ENCODE data around the gene STX12.
"Not testable (repeated sequence)": the region's sequence is repeated elsewhere in the genome, so short reads cannot be mapped to it uniquely, and the experiment has no call there.

Gene STX12

GRCh38 chr1:27849951-27850350 lies 76.9 kb downstream of the STX12 start:
- TF ChIP-seq, protein P1, sequence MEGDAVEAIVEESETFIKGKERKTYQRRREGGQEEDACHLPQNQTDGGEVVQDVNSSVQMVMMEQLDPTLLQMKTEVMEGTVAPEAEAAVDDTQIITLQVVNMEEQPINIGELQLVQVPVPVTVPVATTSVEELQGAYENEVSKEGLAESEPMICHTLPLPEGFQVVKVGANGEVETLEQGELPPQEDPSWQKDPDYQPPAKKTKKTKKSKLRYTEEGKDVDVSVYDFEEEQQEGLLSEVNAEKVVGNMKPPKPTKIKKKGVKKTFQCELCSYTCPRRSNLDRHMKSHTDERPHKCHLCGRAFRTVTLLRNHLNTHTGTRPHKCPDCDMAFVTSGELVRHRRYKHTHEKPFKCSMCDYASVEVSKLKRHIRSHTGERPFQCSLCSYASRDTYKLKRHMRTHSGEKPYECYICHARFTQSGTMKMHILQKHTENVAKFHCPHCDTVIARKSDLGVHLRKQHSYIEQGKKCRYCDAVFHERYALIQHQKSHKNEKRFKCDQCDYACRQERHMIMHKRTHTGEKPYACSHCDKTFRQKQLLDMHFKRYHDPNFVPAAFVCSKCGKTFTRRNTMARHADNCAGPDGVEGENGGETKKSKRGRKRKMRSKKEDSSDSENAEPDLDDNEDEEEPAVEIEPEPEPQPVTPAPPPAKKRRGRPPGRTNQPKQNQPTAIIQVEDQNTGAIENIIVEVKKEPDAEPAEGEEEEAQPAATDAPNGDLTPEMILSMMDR (IDR thresholded peaks at IDR 0.05; ENCODE audit: insufficient read depth, low read depth, low read length, missing control alignments), result no peak
- no peak overlapping the region for H3K4me3 ChIP-seq (ENCODE audit: low read length)
- no peak for DNase-seq (ENCODE audit: low read depth)

- TF ChIP-seq, protein P1 (IDR thresholded peaks at IDR 0.05; ENCODE audit: insufficient read depth, low read depth, low read length, missing control alignments), result no peak
- H3K4me3 ChIP-seq (ENCODE audit: low read length), result no peak overlapping the region
- DNase-seq (ENCODE audit: low read depth), result no peak
Measured at GRCh38 chr1:27855085-27855484, 82.1 kb downstream of the STX12 start.

DNA sequence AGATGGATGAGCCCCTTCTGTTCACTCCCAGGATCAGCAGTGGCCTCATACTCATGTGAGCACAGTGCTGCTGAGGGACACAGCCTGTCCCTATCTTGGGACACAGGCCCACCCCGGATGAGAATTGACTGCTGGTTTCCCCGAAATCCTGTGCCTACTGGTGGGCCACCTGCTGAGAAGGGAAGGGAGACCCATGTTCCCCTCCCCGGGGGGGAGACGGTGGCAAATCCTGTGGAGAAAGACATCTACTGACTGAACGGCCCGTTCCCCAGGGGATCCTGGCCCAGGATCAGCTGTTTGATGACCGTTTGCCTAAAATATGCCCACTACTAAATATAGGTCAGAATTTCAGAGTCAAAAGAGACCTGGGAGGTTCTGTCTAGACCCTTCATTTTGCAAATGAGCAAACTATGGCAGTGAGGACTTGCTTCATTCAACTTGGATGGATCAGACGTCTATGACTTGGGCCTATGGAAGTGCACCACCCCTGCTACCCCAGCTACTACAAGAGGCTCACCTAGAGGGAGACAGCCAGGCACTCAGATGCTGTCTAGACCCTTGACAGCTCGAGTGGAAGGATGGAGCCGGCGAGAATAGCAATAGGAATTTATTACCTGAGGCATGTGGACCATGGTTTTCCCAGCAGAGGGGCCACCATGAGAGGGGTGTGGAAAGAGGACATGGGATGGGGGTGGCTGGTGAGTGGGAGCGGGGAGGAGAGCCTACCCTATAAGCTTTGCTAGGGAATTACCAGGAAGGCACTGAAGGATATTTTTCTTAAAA lies 83.7 kb downstream of the STX12 start:
- no peak for DNase-seq (ENCODE audit: low read depth)
- no peak overlapping the region for H3K4me3 ChIP-seq (ENCODE audit: low read length)
- TF ChIP-seq, protein P1 (IDR thresholded peaks at IDR 0.05; ENCODE audit: insufficient read depth, low read depth, low read length, missing control alignments), result no peak

- not testable (repeated sequence) for H3K4me3 ChIP-seq (ENCODE audit: low read length); DNase-seq (ENCODE audit: low read depth)
Measured at GRCh38 chr1:27857552-27857951, 84.5 kb downstream of the STX12 start.

DNA sequence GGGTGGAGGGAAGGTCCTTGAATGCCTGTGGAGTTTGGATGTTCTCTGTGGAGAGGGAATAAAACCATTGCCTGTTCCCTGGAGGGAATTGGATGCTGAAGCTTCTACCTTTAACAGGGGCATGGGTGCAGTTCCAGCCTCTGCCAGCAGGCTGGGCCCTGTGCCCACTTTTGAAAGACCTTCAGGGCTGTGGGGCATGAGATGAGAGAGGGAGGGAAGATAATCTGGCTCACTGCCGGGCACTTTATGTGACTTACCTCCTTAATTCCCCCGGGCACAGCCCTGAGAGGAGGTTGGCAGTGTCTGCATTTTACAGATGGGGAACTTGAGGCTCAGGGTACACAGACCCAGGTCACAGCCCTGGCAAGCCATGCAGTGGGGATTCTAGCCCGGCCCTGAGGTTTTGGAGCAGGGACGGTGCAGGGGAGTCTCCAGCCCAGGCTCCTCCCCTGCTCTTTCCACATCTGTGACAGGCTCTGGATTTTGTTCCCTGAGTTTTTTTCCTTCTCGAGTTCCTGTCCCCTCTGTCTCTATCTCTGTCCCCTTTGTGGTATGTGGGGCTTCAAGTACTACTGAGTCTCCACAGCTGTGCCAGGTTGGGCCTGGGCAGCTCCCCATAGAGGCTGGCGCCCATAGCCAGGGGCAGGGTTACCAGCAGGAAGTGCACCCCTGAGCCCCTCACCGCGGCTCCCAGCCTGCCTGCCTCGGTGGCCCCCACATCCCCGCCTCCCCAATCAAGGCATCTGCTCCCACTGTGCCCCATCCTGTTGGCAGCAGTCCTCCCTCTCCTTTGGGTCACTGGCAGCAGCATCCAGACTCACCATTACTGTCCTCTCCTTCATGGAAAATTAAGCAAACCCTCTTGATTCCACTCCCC lies 85.3 kb downstream of the STX12 start:
- peak; percentile 84 for DNase-seq (ENCODE audit: low read depth)
- TF ChIP-seq, protein P1 (IDR thresholded peaks at IDR 0.05; ENCODE audit: insufficient read depth, low read depth, low read length, missing control alignments), result peak; percentile 98
- H3K4me3 ChIP-seq (ENCODE audit: low read length), result no peak overlapping the region

DNA sequence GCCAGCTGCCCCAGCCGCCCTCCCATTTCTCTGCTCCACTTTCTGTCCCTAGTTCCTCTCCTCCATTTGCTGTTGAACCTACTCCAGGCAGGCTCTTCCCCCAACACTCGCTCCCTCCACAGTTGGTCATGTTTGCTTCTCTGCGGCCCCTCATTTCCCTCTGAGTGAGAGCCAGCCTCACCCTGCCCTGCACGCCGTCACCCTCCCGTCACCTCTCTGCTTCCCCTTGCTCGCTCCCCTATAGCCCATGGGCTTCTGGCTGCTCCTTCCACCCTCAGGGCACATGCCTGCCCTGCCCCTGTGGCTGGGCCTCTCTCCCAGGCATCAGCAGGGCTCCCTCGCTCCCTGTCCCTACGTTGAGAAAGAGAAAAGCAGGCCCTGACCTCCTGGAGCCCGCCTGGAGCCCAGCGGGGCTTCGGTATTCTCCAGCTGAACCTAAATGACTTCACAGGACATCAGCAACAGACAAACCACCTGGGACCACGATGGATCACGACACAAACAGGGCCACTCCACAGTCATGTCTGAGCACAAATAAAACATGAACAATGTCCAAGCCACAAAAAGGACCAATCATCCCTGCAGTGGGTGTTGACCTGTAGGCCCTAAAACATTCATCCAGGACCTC lies 86.0 kb downstream of the STX12 start:
- H3K4me3 ChIP-seq (ENCODE audit: low read length), result no peak overlapping the region
- no peak for DNase-seq (ENCODE audit: low read depth)
- TF ChIP-seq, protein P1 (IDR thresholded peaks at IDR 0.05; ENCODE audit: insufficient read depth, low read depth, low read length, missing control alignments), result no peak

GRCh38 chr1:27861436-27861835 lies 88.4 kb downstream of the STX12 start:
- TF ChIP-seq, protein P1 (IDR thresholded peaks at IDR 0.05; ENCODE audit: insufficient read depth, low read depth, low read length, missing control alignments), result no peak
- no peak overlapping the region for H3K4me3 ChIP-seq (ENCODE audit: low read length)
- no peak for DNase-seq (ENCODE audit: low read depth)
